Embryonic facial prominence (tissue), 1 donor: ENCODE results near the gene CBR3.

Experiments used
- DNase-seq: peaks from one replicate; pipeline ENCODE4 v3.0.0-alpha.2; 2016; ENCODE audit errors: extremely low spot score

The CBR3 gene

GRCh38 chr21:36155603-36156338 is 20.9 kb downstream of the CBR3 start:
- DNase-seq: no peak

- peak; percentile 95 for DNase-seq
These were observed 21.5 kb downstream of the CBR3 start for GRCh38 chr21:36156339-36156814.

GRCh38 chr21:36156815-36157670 is 22.2 kb downstream of the CBR3 start, which contains the start of gene DOP1B:
Gene DOP1B (plus strand): TSS chr21:36156824. CDS start chr21:36164734, 7,910 bp downstream.
- DNase-seq: no peak

GRCh38 chr21:36159356-36159921 is 24.6 kb downstream of the CBR3 start:
- no peak for DNase-seq

GRCh38 chr21:36160850-36161178 is 25.9 kb downstream of the CBR3 start:
- DNase-seq: no peak

GRCh38 chr21:36162631-36163030 is 27.8 kb downstream of the CBR3 start:
- DNase-seq: no peak

- no peak for DNase-seq
These were observed 29.2 kb downstream of the CBR3 start for GRCh38 chr21:36163750-36164741.

GRCh38 chr21:36165356-36165755 is 30.5 kb downstream of the CBR3 start:
- DNase-seq: no peak

GRCh38 chr21:36166705-36167104 is 31.8 kb downstream of the CBR3 start:
- no peak for DNase-seq

GRCh38 chr21:36167541-36167940 is 32.7 kb downstream of the CBR3 start:
- DNase-seq: no peak

GRCh38 chr21:36169470-36170128 is 34.7 kb downstream of the CBR3 start:
- no peak for DNase-seq

- DNase-seq: no peak
These were observed 35.9 kb downstream of the CBR3 start for GRCh38 chr21:36170823-36171222.

- DNase-seq: no peak
These were observed 36.5 kb downstream of the CBR3 start for GRCh38 chr21:36171336-36171735.

- no peak for DNase-seq
These were observed 37.0 kb downstream of the CBR3 start for GRCh38 chr21:36171741-36172331.

GRCh38 chr21:36174780-36175179 is 39.9 kb downstream of the CBR3 start:
- no peak for DNase-seq

GRCh38 chr21:36175771-36176565 is 41.1 kb downstream of the CBR3 start:
- no peak for DNase-seq

GRCh38 chr21:36178349-36178748 is 43.5 kb downstream of the CBR3 start:
- DNase-seq: no peak

GRCh38 chr21:36179145-36179544 is 44.3 kb downstream of the CBR3 start:
- no peak for DNase-seq

- no peak for DNase-seq
These were observed 46.1 kb downstream of the CBR3 start for GRCh38 chr21:36180963-36181362.
